T-helper 1 cell (primary cell): ENCODE data around the gene TMEM106C.
"Not testable (repeated sequence)": the region's sequence is repeated elsewhere in the genome, so short reads cannot be mapped to it uniquely, and the experiment has no call there.

Source experiments
- DNase-seq, 5 donors: peaks; one replicate each; pipeline ENCODE4 v3.0.0-alpha.2; 2012 to 2020

TMEM106C gene

GRCh38 chr12:47949441-47950341, 13.7 kb upstream of the TMEM106C start:
- DNase-seq, result peak in 3 of 5 donors; percentile 28 to 44 (median 41)

- no peak for DNase-seq
These were observed 12.4 kb upstream of the TMEM106C start for GRCh38 chr12:47950856-47951468.

- DNase-seq, result no peak
These were observed 9.3 kb upstream of the TMEM106C start for GRCh38 chr12:47954058-47954457.

- DNase-seq, result no peak
These were observed 8.8 kb upstream of the TMEM106C start for GRCh38 chr12:47954467-47955045.

- DNase-seq, result no peak
These were observed 8.3 kb upstream of the TMEM106C start for GRCh38 chr12:47955059-47955458.

- not testable (repeated sequence) for DNase-seq
These were observed 5.7 kb upstream of the TMEM106C start for GRCh38 chr12:47957671-47958070.

- DNase-seq, result no peak
These were observed 1.2 kb upstream of the TMEM106C start for GRCh38 chr12:47962198-47962597.

GRCh38 chr12:47964106-47964728, 821 bp downstream of the TMEM106C start:
- peak in 1 of 5 donors; percentile 7 for DNase-seq

- no peak for DNase-seq
These were observed 2.2 kb downstream of the TMEM106C start for GRCh38 chr12:47965581-47965980.

- DNase-seq, result no peak
These were observed 4.3 kb downstream of the TMEM106C start for GRCh38 chr12:47967461-47968321.

GRCh38 chr12:47969845-47970244, 6.4 kb downstream of the TMEM106C start:
- no peak for DNase-seq

- no peak for DNase-seq
These were observed 7.4 kb downstream of the TMEM106C start for GRCh38 chr12:47970843-47971242.

GRCh38 chr12:47972895-47973294, 9.5 kb downstream of the TMEM106C start:
- no peak for DNase-seq

GRCh38 chr12:47973870-47974269, 10.5 kb downstream of the TMEM106C start:
- DNase-seq, result no peak

- no peak for DNase-seq
These were observed 11.7 kb downstream of the TMEM106C start for GRCh38 chr12:47975036-47975620.

GRCh38 chr12:47975816-47976215, 12.4 kb downstream of the TMEM106C start:
- no peak for DNase-seq

GRCh38 chr12:47977046-47977771, 13.8 kb downstream of the TMEM106C start:
- no peak for DNase-seq

- no peak for DNase-seq
These were observed 14.6 kb downstream of the TMEM106C start for GRCh38 chr12:47977772-47978597.

GRCh38 chr12:47978598-47978873, 15.1 kb downstream of the TMEM106C start:
- no peak for DNase-seq

- no peak for DNase-seq
These were observed 15.8 kb downstream of the TMEM106C start for GRCh38 chr12:47979166-47979565.
